Neural cell (in vitro differentiated cells): Measurements from ENCODE around the gene TUBD1. TPM values are rescaled to one million over a fixed set of nuclear protein-coding genes. Genes with fewer than 3 reads are reported as not detected.

Experiments used
- H2AFZ ChIP-seq: fragments of 200-600, 300-800 bp; sonication (generic), shearing (Covaris generic); 2 replicates; pipeline ENCODE4 v1.6.0; 2014; ENCODE audit warnings: low read depth, mild to moderate bottlenecking, antibody characterized with exemption, low read length, moderate library complexity
- H3F3A ChIP-seq: fragments of 200-600 bp; shearing (Covaris generic); 2 replicates; pipeline ENCODE4 v1.6.1; 2016; ENCODE audit warnings: mild to moderate bottlenecking, moderate library complexity, mixed read lengths, antibody characterized with exemption, low read length; ENCODE audit not compliant: insufficient read depth, poor library complexity, severe bottlenecking
- H3K27ac ChIP-seq: fragments of 200-600, 300-800 bp; sonication (generic), shearing (Covaris generic); 2 replicates; pipeline ENCODE4 v1.5.1; 2014; ENCODE audit warnings: mild to moderate bottlenecking, low read length, moderate library complexity
- H3K27me3 ChIP-seq: fragments of 300-800, 200-600 bp; sonication (generic), shearing (Covaris generic); 2 replicates; pipeline ENCODE4 v1.6.0; 2014; ENCODE audit warnings: mild to moderate bottlenecking, low read depth, low read length, moderate library complexity; ENCODE audit not compliant: insufficient read depth
- H3K36me3 ChIP-seq: fragments of 300-800, 200-600 bp; sonication (generic), shearing (Covaris generic); 2 replicates; pipeline ENCODE4 v1.5.1; 2014; ENCODE audit warnings: mild to moderate bottlenecking, antibody characterized with exemption, low read length, moderate library complexity; ENCODE audit not compliant: insufficient read depth
- H3K4me2 ChIP-seq: fragments of 300-800, 200-600 bp; sonication (generic), shearing (Covaris generic); 2 replicates; pipeline ENCODE4 v1.6.0; 2014; ENCODE audit warnings: mild to moderate bottlenecking, low read length
- H3K4me3 ChIP-seq: fragments of 300-800, 200-600 bp; sonication (generic), shearing (Covaris generic); 2 replicates; pipeline ENCODE4 v1.5.1; 2014; ENCODE audit warnings: mild to moderate bottlenecking, low read length, moderate library complexity
- H3K79me2 ChIP-seq: fragments of 200-600 bp; shearing (Covaris generic); replicated peaks from 2 replicates; pipeline ENCODE4 v1.6.0; 2014; ENCODE audit warnings: mild to moderate bottlenecking, low read length, moderate library complexity; ENCODE audit not compliant: insufficient read depth
- H3K9ac ChIP-seq: fragments of 300-800, 200-600 bp; sonication (generic), shearing (Covaris generic); 2 replicates; pipeline ENCODE4 v1.6.1; 2016; ENCODE audit warnings: mild to moderate bottlenecking, low read length, mixed read lengths
- H3K9me2 ChIP-seq: fragments of 200-600 bp; shearing (Covaris generic); 2 replicates; pipeline ENCODE4 v1.6.1; 2016; ENCODE audit warnings: mild to moderate bottlenecking, low read length, mixed read lengths; ENCODE audit not compliant: insufficient read depth
- H3K9me3 ChIP-seq: fragments of 200-600, 300-800 bp; sonication (generic), shearing (Covaris generic); 2 replicates; pipeline ENCODE4 v1.6.1; 2016; ENCODE audit warnings: mild to moderate bottlenecking, mixed run types, low read length, moderate library complexity, mixed read lengths
- H4K20me1 ChIP-seq: fragments of 200-600 bp; shearing (Covaris generic); 2 replicates; pipeline ENCODE4 v1.6.1; 2016; ENCODE audit warnings: mild to moderate bottlenecking, mixed run types; ENCODE audit not compliant: insufficient read depth
- CTCF ChIP-seq: fragments of 450-650 bp; IDR thresholded peaks from 2 replicates; pipeline ENCODE4 v1.5.1; 2014; ENCODE audit warnings: antibody characterized with exemption, mild to moderate bottlenecking, moderate library complexity; ENCODE audit not compliant: poor library complexity, severe bottlenecking
- EP300 ChIP-seq: fragments of 450-650 bp; conservative IDR thresholded peaks from 2 replicates; pipeline ENCODE4 v1.6.1; 2014; ENCODE audit warnings: antibody characterized with exemption, mild to moderate bottlenecking, moderate library complexity; ENCODE audit not compliant: poor library complexity, severe bottlenecking
- EZH2 ChIP-seq: fragments of 200-600, 300-800 bp; shearing (Covaris generic), sonication (generic); IDR thresholded peaks from 2 replicates; pipeline ENCODE4 v1.6.1; 2014; ENCODE audit warnings: antibody characterized with exemption, low read length, borderline replicate concordance, mild to moderate bottlenecking; ENCODE audit not compliant: insufficient read depth, poor library complexity, severe bottlenecking
- MXI1 ChIP-seq: fragments of 450-650 bp; conservative IDR thresholded peaks from 2 replicates; pipeline ENCODE4 v1.6.1; 2014; ENCODE audit warnings: antibody characterized with exemption, mild to moderate bottlenecking; ENCODE audit not compliant: poor library complexity, severe bottlenecking
- POLR2AphosphoS5 ChIP-seq: IDR thresholded peaks from 2 replicates; pipeline ENCODE4 v1.6.1; 2012
- RAD21 ChIP-seq: fragments of 450-650 bp; conservative IDR thresholded peaks from 2 replicates; pipeline ENCODE4 v1.6.1; 2014; ENCODE audit warnings: antibody characterized with exemption, mild to moderate bottlenecking, moderate library complexity
- REST ChIP-seq: IDR thresholded peaks from 2 replicates; pipeline ENCODE4 v1.6.1; 2012; ENCODE audit warnings: borderline replicate concordance
- SMC3 ChIP-seq: fragments of 450-650 bp; conservative IDR thresholded peaks from 2 replicates; pipeline ENCODE4 v1.6.1; 2014; ENCODE audit warnings: antibody characterized with exemption, mild to moderate bottlenecking, moderate library complexity; ENCODE audit not compliant: poor library complexity
- TAF1 ChIP-seq: IDR thresholded peaks from 2 replicates; pipeline ENCODE4 v1.6.1; 2012; ENCODE audit warnings: low read depth
- polyA plus RNA-seq: library from polyadenylated mRNA; depleted of rRNA; stranded (reverse); fragments of >200 nt; gene quantifications from 2 replicates; pipeline ENCODE4 v1.2.3, GENCODE V29; 2014

Gene TUBD1
- polyA plus RNA-seq, 1 donor from 2014 or later, result 12.3 TPM

- no peak overlapping the region for H3K4me3 ChIP-seq
- H3K9me3 ChIP-seq, result no peaks in the 10 kb centered on the region
- H3K27ac ChIP-seq, result no peak overlapping the region
- no peak overlapping the region for H3K4me2 ChIP-seq
- H3F3A ChIP-seq, result no peaks in the 10 kb centered on the region
- TF ChIP-seq CTCF (no peak), REST (no peak), MXI1 (no peak), SMC3 (no peak), EP300 (no peak), POLR2AphosphoS5 (no peak), EZH2 (no peak), RAD21 (no peak), TAF1 (no peak)
- no peak overlapping the region for H2AFZ ChIP-seq
- H3K79me2 ChIP-seq, result peaks cover 19% of the 10 kb centered on the region
- H3K36me3 ChIP-seq, result no peaks in the 10 kb centered on the region
- H4K20me1 ChIP-seq, result no peaks in the 10 kb centered on the region
- no peaks in the 10 kb centered on the region for H3K27me3 ChIP-seq
- no peak overlapping the region for H3K9ac ChIP-seq
- H3K9me2 ChIP-seq, result no peaks in the 10 kb centered on the region
These were observed 10.7 kb upstream of the TUBD1 start for GRCh38 chr17:59903455-59903854.

- H3K4me3 ChIP-seq, result no peak overlapping the region
- no peaks in the 10 kb centered on the region for H3K9me2 ChIP-seq
- no peaks in the 10 kb centered on the region for H3K9me3 ChIP-seq
- no peaks in the 10 kb centered on the region for H3F3A ChIP-seq
- H3K27ac ChIP-seq, result no peak overlapping the region
- no peak overlapping the region for H2AFZ ChIP-seq
- peaks cover 28% of the 10 kb centered on the region for H3K79me2 ChIP-seq
- no peak overlapping the region for H3K4me2 ChIP-seq
- no peaks in the 10 kb centered on the region for H3K36me3 ChIP-seq
- H3K27me3 ChIP-seq, result no peaks in the 10 kb centered on the region
- TF ChIP-seq CTCF (no peak), REST (no peak), MXI1 (no peak), TAF1 (no peak), RAD21 (no peak), EZH2 (no peak), SMC3 (no peak), EP300 (no peak), POLR2AphosphoS5 (no peak)
- no peaks in the 10 kb centered on the region for H4K20me1 ChIP-seq
- no peak overlapping the region for H3K9ac ChIP-seq
These were observed 8.9 kb upstream of the TUBD1 start for GRCh38 chr17:59901604-59902003.
